Posterior cingulate gyrus (tissue), 11 donors: Measurements from ENCODE around the gene RNF32.

Experiments
- DNase-seq, 10 donors: peaks; one replicate each; pipeline versions ENCODE4 v3.0.0 to v3.0.0-alpha.2; 2020 to 2021; ENCODE audit warnings: mixed read lengths in 3 of 10
- intact Hi-C: fragments of 100-400 bp; cut with DNase I; formaldehyde crosslinking; loops from one replicate; pipeline ENCODE4 v1.15.1; 2023

Gene RNF32

GRCh38 chr7:156640257-156640948, at the start of gene RNF32:
Gene RNF32, plus strand, starts transcription at chr7:156640774. Its CDS starts 3,104 bp downstream, at chr7:156643878.
- peak; percentile 82 to 99 (median 89) for DNase-seq
- intact Hi-C loops, result loop anchor here (10.0 kb wide), 1 partner anchor 124 kb away; no protein-coding TSS in a partner anchor

- DNase-seq, result no peak
- intact Hi-C loops, result no loop called here
Observed at GRCh38 chr7:156592155-156592884, 48.3 kb upstream of the RNF32 start.

DNA sequence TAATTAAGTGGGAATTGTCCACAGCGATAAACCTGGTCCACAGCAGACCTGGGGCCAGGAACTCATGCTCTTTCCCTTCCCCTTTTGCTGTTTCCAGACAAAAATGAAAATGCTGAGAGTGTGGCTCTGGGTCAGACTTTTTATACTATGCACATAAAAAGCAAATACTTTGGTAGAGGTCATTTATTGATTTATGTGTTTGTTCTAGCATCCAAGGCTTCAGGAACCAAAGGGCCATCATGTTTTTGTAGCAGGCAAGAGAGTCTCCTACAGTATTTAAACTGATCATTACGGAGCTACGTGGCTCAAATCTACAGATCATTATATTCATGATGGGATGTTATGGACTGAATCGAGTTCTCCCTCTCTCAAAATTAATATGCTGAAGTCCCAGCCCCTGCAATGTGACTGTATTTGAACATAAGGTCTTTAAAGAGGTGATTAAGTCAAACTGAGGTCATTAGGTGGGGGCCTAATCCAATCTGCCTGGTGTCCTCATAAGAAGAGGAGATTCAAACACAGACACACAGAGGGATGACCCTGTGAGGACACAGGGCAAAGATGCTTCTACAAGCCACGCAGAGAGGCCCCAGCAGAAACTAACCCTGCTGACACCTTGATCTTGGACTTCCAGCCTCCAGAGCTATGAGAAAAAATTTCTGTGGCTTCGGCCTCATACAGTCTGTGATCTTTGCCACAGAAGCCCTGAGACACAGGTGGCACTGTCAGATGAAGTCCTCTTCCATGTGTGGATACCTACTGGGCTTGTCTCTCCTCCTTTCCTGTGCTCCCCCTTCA, 46.1 kb upstream of the RNF32 start:
- no peak for DNase-seq
- intact Hi-C loops, result no loop called here

GRCh38 chr7:156600496-156600895, 40.1 kb upstream of the RNF32 start:
- intact Hi-C loops, result no loop called here
- DNase-seq, result no peak

- intact Hi-C loops, result no loop called here
Observed at GRCh38 chr7:156602283-156602682, 38.3 kb upstream of the RNF32 start.

DNA sequence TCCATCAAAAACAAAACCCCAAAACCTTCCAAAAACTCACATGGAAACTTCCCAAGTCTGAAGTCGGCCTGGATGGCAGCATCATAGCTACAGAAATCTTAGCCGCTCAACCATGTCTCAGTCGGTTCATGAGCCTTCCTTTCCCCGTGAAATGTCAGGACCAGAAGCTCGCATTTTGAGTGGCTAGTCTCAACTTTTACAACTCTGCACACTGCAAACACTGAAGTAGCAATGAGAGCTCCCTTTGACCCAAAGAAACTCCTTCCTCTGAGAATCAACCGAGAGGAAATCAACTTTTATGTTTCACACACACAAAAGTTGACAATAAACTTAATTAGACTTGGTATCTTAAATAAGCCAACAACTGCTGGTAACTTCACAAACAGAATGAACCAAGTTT, 37.6 kb upstream of the RNF32 start:
- no peak for DNase-seq
- intact Hi-C loops, result no loop called here

More at GRCh38 chr7:156602283-156602682, 38.3 kb upstream of the RNF32 start:
- no peak for DNase-seq

DNA sequence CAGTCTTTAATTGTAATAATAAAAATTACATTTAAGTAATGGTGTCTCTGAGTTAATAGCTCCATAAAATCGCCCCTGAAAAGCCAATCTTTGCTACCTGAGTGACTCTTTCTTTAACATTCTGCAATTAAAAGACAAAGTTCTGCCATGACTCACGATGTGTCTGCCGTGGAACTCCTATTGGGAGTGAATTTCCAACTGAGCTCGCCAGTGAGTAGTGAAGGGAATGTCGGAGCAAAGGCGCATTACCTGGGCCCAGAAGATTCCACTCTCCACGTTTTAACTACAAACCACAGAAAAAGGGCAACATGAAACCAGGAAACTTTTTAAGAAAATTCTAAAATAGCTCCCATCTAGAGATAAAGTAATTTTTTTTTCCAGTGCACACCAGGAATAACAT, 36.9 kb upstream of the RNF32 start:
- intact Hi-C loops, result no loop called here

GRCh38 chr7:156604311-156604710, 36.3 kb upstream of the RNF32 start:
- intact Hi-C loops, result no loop called here
- DNase-seq, result no peak

More for the DNA sequence above, 36.9 kb upstream of the RNF32 start:
- DNase-seq, result no peak

- DNase-seq, result peak in 1 of 10 donors; percentile 85
- intact Hi-C loops, result no loop called here
Observed at GRCh38 chr7:156604836-156605695, 35.5 kb upstream of the RNF32 start.

- no peak for DNase-seq
- intact Hi-C loops, result no loop called here
Observed at GRCh38 chr7:156606135-156606534, 34.4 kb upstream of the RNF32 start.

DNA sequence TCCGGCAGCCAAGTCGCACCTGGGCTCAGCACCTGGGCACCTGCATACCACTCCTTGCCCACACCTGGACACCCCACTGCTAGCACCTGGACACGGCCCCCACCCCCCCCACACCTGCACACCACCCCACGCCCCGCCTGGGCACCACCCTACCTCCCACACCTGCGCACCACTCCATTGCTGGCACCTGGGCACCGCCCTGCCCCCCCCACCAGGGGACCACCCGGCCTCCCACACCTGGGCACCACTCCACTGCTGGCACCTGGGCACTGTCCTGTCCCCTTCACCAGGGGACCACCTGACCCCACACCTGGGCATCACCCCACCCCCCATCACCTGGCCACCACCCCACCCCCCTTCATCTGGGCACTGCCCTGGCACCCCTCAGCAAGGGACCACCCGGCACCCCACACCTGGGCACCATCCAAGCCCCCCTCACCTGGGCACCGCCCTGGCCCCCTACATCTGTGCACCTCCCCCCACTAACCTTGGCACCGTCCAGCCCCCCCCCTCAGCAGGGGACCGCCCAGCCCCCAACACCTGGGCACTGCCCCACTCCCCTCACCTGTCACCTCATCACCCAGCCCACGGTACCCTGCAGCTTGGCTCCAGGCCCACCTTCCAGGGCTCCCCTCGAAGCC, 33.8 kb upstream of the RNF32 start:
- intact Hi-C loops, result no loop called here
- DNase-seq, result no peak

GRCh38 chr7:156607332-156608172, 33.0 kb upstream of the RNF32 start:
- DNase-seq, result peak in 1 of 10 donors; percentile 79
- intact Hi-C loops, result no loop called here

- DNase-seq, result no peak
Observed at GRCh38 chr7:156608173-156608478, 32.4 kb upstream of the RNF32 start.

DNA sequence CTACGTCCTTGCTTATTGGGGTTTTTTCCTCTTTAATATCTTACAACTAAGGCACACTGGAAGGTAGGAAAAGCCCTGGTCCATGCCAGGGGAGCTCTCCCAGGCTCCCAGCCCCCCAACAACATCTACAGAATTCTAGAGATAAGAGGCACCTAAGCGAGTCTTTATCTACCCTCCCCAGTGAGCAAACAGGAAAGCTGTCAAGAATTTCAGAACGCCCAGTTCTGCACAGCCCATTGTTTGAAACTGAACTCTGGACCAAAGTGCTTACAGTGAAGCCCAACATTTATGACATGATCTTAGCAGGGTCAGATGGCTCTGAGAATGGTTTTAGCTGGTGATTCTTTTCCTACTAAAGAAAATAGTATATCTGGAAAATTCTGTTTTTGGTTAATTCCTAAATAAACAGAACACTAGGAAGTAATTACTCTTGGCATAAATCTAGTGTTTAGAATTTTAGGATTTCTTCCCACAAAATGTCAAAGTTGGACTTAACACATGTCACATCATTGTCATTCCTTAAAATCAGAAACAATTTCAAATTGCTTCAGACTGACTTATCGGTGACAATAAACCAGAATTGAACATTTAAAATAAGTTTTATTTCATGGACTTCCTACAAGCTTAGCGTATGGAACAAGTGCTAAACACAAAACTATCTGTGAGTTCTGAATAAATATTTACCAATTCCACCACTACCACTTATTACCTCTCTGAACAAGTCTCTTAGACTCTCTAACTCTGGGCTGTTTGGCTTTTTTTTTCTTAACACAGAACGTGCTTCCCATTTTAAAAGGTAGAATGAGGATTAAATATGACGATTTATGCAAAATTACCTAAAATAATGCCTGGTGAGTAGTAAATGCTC, 31.3 kb upstream of the RNF32 start:
- intact Hi-C loops, result no loop called here

More at GRCh38 chr7:156608173-156608478, 32.4 kb upstream of the RNF32 start:
- intact Hi-C loops, result no loop called here

DNA sequence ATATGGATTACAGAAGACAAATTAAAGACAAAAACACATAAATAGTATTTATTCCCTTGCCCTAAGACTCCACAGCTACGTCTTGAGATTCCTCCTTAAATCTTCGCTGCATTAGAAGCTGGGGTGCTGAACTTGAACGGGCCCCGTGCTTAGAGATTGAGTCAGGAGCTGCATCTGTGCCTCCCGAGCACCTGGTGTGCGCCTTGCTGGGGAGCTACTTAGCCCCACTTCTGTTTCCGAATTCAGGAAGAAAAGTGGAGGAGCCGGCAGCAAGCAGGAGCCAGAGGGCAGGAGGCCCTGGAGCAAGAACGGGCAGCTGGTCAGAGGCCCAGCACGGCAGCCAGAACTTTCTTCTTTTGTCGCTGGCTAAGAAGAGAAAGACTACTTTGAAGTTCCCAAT, 30.4 kb upstream of the RNF32 start:
- intact Hi-C loops, result no loop called here
- no peak for DNase-seq

More for the DNA sequence above, 31.3 kb upstream of the RNF32 start:
- no peak for DNase-seq

GRCh38 chr7:156610601-156611000, 30.0 kb upstream of the RNF32 start:
- intact Hi-C loops, result no loop called here
- no peak for DNase-seq

GRCh38 chr7:156611014-156612010, 29.3 kb upstream of the RNF32 start:
- no peak for DNase-seq
- intact Hi-C loops, result no loop called here
